Kidney (tissue), 14 donors: ENCODE measurements around the gene CACTIN. TPM values are rescaled to one million over a fixed set of nuclear protein-coding genes. Genes with fewer than 3 reads are reported as not detected.

Source experiments
- DNase-seq, 5 donors: peaks; one replicate each; pipeline ENCODE4 v3.0.0-alpha.2; 2013 to 2020
- FAIRE-seq: peaks from 2 replicates; lab custom pipeline; 2012; peaks lifted over from hg19 to GRCh38; lab: Jason Lieb, UNC
- H3K27ac ChIP-seq, 2 donors: one replicate each; pipeline ENCODE4 v1.7.0; 2013; ENCODE audit warnings: low read depth in 2 of 2, low read length in 2 of 2, inconsistent platforms in 1 of 2
- H3K27me3 ChIP-seq: one replicate; pipeline ENCODE4 v1.7.1; 2013; ENCODE audit warnings: low read length, inconsistent platforms; ENCODE audit not compliant: control insufficient read depth, insufficient read depth
- H3K36me3 ChIP-seq, 3 donors: one replicate each; pipeline versions ENCODE4 v1.7.0 to v1.7.1; 2013; ENCODE audit warnings: low read length in 3 of 3, control low read depth in 1 of 3, inconsistent platforms in 1 of 3; ENCODE audit not compliant: insufficient read depth in 3 of 3, control insufficient read depth in 2 of 3
- H3K4me1 ChIP-seq, 3 donors: one replicate each; pipeline versions ENCODE4 v1.7.0 to v1.7.1; 2013; ENCODE audit warnings: low read length in 3 of 3, inconsistent platforms in 1 of 3, low read depth in 1 of 3; ENCODE audit not compliant: control insufficient read depth in 2 of 3, insufficient read depth in 2 of 3
- H3K4me3 ChIP-seq, 3 donors: one replicate each; pipeline versions ENCODE4 v1.7.0 to v1.8.1; 2013; ENCODE audit warnings: low read length in 3 of 3, control low read depth in 1 of 3, inconsistent platforms in 1 of 3
- H3K9ac ChIP-seq, 3 donors: one replicate each; pipeline versions ENCODE4 v1.7.0 to v1.7.1; 2013; ENCODE audit warnings: low read length in 3 of 3, control low read depth in 1 of 3, inconsistent platforms in 1 of 3
- H3K9me3 ChIP-seq, 3 donors: one replicate each; pipeline versions ENCODE4 v1.7.0 to v1.7.1; 2013; ENCODE audit warnings: low read length in 3 of 3, control low read depth in 1 of 3, inconsistent platforms in 1 of 3; ENCODE audit not compliant: control insufficient read depth in 2 of 3, insufficient read depth in 1 of 3
- CTCF ChIP-seq: IDR thresholded peaks from 3 replicates; pipeline ENCODE4 v1.5.1; 2012; ENCODE audit warnings: mild to moderate bottlenecking, moderate library complexity, borderline replicate concordance; ENCODE audit not compliant: insufficient read depth; ENCODE audit errors: extremely low read depth
- intact Hi-C: fragments of 100-400 bp; cut with DNase I; formaldehyde crosslinking; loops from one replicate; pipeline ENCODE4 v1.11.1; 2022
- polyA plus RNA-seq: library from polyadenylated mRNA; stranded (reverse); fragments of 350-450 nt; fragmentation: Illumina TruSeq; extraction: RNeasy Lipid Tissue Mini Kit (QIAGEN cat#74804); gene quantifications from one replicate; pipeline ENCODE4 v1.2.3, GENCODE V29; 2014; ENCODE audit warnings: low read depth, low replicate concordance; ENCODE audit not compliant: insufficient read depth
- total RNA-seq: library from RNA; stranded (reverse); fragmentation: NEBNext Ultra II Directional; extraction: Animal tissue kit (Norgen Biotek cat#: 25700); gene quantifications from one replicate; pipeline ENCODE4 v1.2.1, GENCODE V29; 2021
- donor health status: control.
- donor health status: control.
- donor health status: control.
- donor health status: control.
- donor health status: control.
- donor health status: DM: yes; HTN: yes; CAD: no.
- donor health status: Normal renal cell carcinoma (clear cell type).

CACTIN gene
- total and polyA plus RNA-seq, 2 donors from 2014 or later = 11.6 to 23.9 TPM

DNA sequence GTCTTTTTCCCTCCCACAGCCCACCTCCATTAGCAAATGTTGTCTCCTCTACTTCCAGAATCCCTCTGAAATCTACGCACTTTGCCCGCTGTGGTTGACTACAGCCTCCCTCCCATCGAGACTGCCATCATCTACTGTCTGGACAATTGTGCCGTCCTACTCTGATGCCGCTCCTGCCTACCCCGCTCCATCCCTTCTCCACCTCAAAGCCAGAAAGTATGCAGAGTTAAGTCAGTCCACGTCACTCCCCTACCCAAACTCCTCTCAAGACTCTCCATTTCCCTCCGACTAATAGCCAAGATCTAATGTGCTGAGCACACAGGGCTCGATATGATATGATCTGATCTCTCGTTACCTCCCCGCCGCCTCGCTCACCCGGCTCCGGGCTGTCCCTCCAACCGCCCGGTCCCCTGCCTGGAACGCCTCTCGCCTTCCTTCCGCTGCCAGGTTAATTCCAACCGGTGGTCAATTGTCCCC is 556 bp downstream of the CACTIN start:
- no peak for DNase-seq
- no peak for FAIRE-seq
- H3K9ac ChIP-seq = peak overlapping the region; percentile 74 to 86 (median 82)
- no peaks in the 10 kb centered on the region for H3K9me3 ChIP-seq
- no peaks in the 10 kb centered on the region for H3K36me3 ChIP-seq
- peak overlapping the region; percentile 66 to 97 (median 86) for H3K4me3 ChIP-seq
- no peak for TF ChIP-seq CTCF
- no peaks in the 10 kb centered on the region for H3K27me3 ChIP-seq
- intact Hi-C loops = no loop called here
- no peak overlapping the region for H3K27ac ChIP-seq
- H3K4me1 ChIP-seq = peaks cover 0 to 17% (median 4%) of the 10 kb centered on the region in 3 donors

DNA sequence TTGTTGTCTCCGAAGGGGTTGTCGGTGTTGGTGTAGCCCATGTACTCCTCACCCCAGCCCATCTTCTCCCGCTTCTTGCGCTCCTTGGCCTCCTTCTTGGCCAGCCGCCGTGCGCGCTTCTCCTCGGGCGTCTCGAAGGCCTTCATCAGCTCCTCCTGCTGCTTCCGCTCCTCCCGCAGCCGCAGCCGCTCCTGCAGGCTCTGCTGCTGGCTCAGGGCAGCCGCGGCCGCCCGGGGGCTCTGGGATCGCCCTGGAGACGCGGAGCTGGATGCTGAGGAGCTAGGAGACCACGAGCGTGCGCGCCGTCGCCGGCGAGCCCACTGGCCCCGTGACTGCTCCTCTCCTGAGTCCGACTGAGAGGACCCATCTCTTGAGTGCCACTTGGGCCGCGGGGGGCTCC is 2.9 kb downstream of the CACTIN start:
- intact Hi-C loops = no loop called here
- H3K4me1 ChIP-seq = peaks cover 0 to 17% (median 4%) of the 10 kb centered on the region in 3 donors
- H3K9ac ChIP-seq = no peak overlapping the region
- H3K27ac ChIP-seq = no peak overlapping the region
- DNase-seq (peak in 1 of 5 donors; percentile 55), FAIRE-seq (no peak)
- no peak for TF ChIP-seq CTCF
- H3K4me3 ChIP-seq = no peak overlapping the region
- no peaks in the 10 kb centered on the region for H3K27me3 ChIP-seq
- no peaks in the 10 kb centered on the region for H3K9me3 ChIP-seq
- no peaks in the 10 kb centered on the region for H3K36me3 ChIP-seq

DNA sequence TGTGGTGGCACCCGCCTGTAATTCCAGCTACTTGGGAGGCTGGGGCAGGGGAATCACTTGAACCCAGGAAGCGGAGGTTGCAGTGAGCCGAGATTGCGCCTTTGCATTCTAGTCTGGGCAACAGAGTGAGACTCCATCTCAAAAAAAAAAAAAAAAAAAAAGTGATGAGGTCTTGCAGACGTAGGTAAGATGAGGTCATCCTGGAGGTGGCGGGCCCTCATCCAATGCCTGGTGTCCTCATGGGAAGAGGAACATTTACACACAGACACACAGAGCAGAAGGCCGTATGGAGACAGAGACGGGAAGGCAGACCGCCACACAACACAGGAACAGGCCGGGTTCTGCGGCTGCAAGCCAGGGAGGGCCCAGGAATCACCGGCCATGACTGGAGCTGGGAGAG is 4.4 kb downstream of the CACTIN start:
- DNase-seq = peak in 1 of 5 donors; percentile 40
- Histone ChIP-seq H3K27me3 (no peaks in the 10 kb centered on the region), H3K9me3 (no peaks in the 10 kb centered on the region), H3K27ac (no peak overlapping the region), H3K4me1 (peaks cover 0 to 20% (median 4%) of the 10 kb centered on the region in 3 donors), H3K9ac (no peak overlapping the region), H3K36me3 (no peaks in the 10 kb centered on the region), H3K4me3 (no peak overlapping the region)
- no peak for FAIRE-seq
- no peak for TF ChIP-seq CTCF
- intact Hi-C loops = no loop called here

DNA sequence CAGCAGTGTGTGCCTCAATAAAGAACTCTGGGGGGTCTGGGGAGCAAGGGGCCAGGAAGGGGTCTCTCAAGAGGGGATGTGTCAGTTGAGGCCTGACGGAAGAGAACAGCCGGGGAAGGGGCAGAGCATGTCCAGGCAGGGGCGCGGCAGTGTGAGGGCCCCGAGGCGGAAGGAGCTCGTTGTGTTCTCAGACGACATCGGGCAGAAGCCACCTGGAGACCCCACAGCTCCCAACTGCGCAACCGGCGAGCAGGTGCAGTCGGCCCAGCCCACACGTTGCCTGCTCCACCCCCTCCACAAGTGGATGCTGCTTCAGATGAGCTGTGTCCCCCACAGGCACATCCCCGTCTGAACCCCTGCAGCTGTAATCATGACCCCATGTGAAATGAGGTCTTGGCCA is 4.9 kb downstream of the CACTIN start:
- intact Hi-C loops = no loop called here
- peaks cover 0 to 19% (median 4%) of the 10 kb centered on the region in 3 donors for H3K4me1 ChIP-seq
- H3K27me3 ChIP-seq = no peaks in the 10 kb centered on the region
- TF ChIP-seq CTCF = no peak
- no peak overlapping the region for H3K27ac ChIP-seq
- H3K9ac ChIP-seq = no peak overlapping the region
- peak in 1 of 5 donors; percentile 70 for DNase-seq
- no peak for FAIRE-seq
- H3K36me3 ChIP-seq = no peaks in the 10 kb centered on the region
- H3K4me3 ChIP-seq = no peak overlapping the region
- no peaks in the 10 kb centered on the region for H3K9me3 ChIP-seq
